Body of pancreas (tissue), 4 donors: ENCODE results near the gene RANBP17. TPM values are rescaled to one million over a fixed set of nuclear protein-coding genes. Genes with fewer than 3 reads are reported as not detected.

Experiments
- ATAC-seq: fragments of 150-250 bp; one replicate; pipeline ENCODE4 v1.9.1; 2016
- DNase-seq, 4 donors: peaks; one replicate each; pipeline ENCODE4 v3.0.0-alpha.2; 2019
- H3K27ac ChIP-seq, 4 donors: fragments of 200-600 bp; sonication (generic); 1 replicate in 3 of 4; 2 replicates in 1 of 4; pipeline versions ENCODE4 v1.5.1 to v1.6.1; 2016 to 2019; ENCODE audit warnings: mild to moderate bottlenecking in 1 of 4, mixed read lengths in 1 of 4, moderate library complexity in 1 of 4
- H3K27me3 ChIP-seq, 2 donors: fragments of 200-600 bp; sonication (generic); one replicate each; pipeline ENCODE4 v1.6.0; 2016; ENCODE audit warnings: mild to moderate bottlenecking in 1 of 2
- H3K36me3 ChIP-seq, 2 donors: fragments of 200-600 bp; sonication (generic); replicated peaks in 1 of 2; 2 replicates each; pipeline ENCODE4 v1.5.1; 2016; ENCODE audit warnings: low read depth in 2 of 2; ENCODE audit not compliant: insufficient read depth in 1 of 2
- H3K4me1 ChIP-seq: fragments of 200-600 bp; sonication (generic); one replicate; pipeline ENCODE4 v1.6.0; 2016
- H3K4me3 ChIP-seq, 2 donors: fragments of 200-600 bp; sonication (generic); 1 replicate in 1 of 2; 2 replicates in 1 of 2; pipeline ENCODE4 v1.5.1; 2016 to 2019
- H3K9me3 ChIP-seq, 3 donors: fragments of 200-600 bp; sonication (generic); 1 replicate in 2 of 3; 2 replicates in 1 of 3; pipeline ENCODE4 v1.5.1; 2016
- CTCF ChIP-seq, 7 experiments: fragments of 450-650 bp in 4 of 7; fragments of 200-600 bp in 3 of 7; sonication (generic) in 3 of 7; IDR thresholded peaks; one replicate each; pipeline ENCODE4 v1.5.1; 2016 to 2019; ENCODE audit warnings: antibody characterized with exemption in 7 of 7
- POLR2A ChIP-seq, 3 donors: fragments of 450-650 bp; IDR thresholded peaks; one replicate each; pipeline ENCODE4 v1.6.1; 2016; ENCODE audit warnings: antibody characterized with exemption in 3 of 3, mild to moderate bottlenecking in 2 of 3
- WGBS, 2 donors: methylation state at CpG; one replicate each; pipeline ENCODE4 v1.1.5; 2017; 5-methylcytosine and 5-hydroxymethylcytosine counted together
- intact Hi-C: fragments of 100-400 bp; cut with DNase I; formaldehyde crosslinking; loops from one replicate; pipeline ENCODE4 v1.15.1; 2023
- total RNA-seq, 2 donors: library from RNA; depleted of rRNA; stranded (reverse); fragments of >200 nt; gene quantifications; one replicate each; pipeline ENCODE4 v1.1.0, GENCODE V29; 2016

The RANBP17 gene
- total RNA-seq, 2 donors from 2014 or later: 6.6 to 9.1 TPM

GRCh38 chr5:171272996-171273970 is 411.5 kb downstream of the RANBP17 start:
- intact Hi-C loops: no loop called here
- no peak for ATAC-seq
- no peaks in the 10 kb centered on the region for H3K4me1 ChIP-seq
- no peak overlapping the region for H3K4me3 ChIP-seq
- DNase-seq: no peak
- 86 to 92% methylated on average over 2 of the region's 2 CpGs for WGBS, 2 donors
- no peaks in the 10 kb centered on the region for H3K9me3 ChIP-seq
- TF ChIP-seq POLR2A (IDR thresholded peaks at IDR 0.05): no peak
- peak in 1 of 7 experiments; percentile 18 for TF ChIP-seq CTCF (IDR thresholded peaks at IDR 0.05)
- no peaks in the 10 kb centered on the region for H3K36me3 ChIP-seq
- H3K27me3 ChIP-seq: no peaks in the 10 kb centered on the region
- no peak overlapping the region for H3K27ac ChIP-seq

GRCh38 chr5:171275841-171276544 is 414.2 kb downstream of the RANBP17 start:
- no peak for DNase-seq
- WGBS, 2 donors: 80 to 82% methylated on average over 5 of the region's 5 CpGs
- H3K27ac ChIP-seq: no peak overlapping the region
- no peaks in the 10 kb centered on the region for H3K9me3 ChIP-seq
- intact Hi-C loops: no loop called here
- no peak for TF ChIP-seq POLR2A (IDR thresholded peaks at IDR 0.05)
- no peak for TF ChIP-seq CTCF (IDR thresholded peaks at IDR 0.05)
- H3K4me3 ChIP-seq: no peak overlapping the region
- no peak for ATAC-seq
- H3K27me3 ChIP-seq: no peaks in the 10 kb centered on the region
- no peaks in the 10 kb centered on the region for H3K4me1 ChIP-seq
- H3K36me3 ChIP-seq: no peaks in the 10 kb centered on the region

GRCh38 chr5:171283753-171284152 is 421.9 kb downstream of the RANBP17 start:
- no peaks in the 10 kb centered on the region for H3K27me3 ChIP-seq
- H3K27ac ChIP-seq: no peak overlapping the region
- H3K4me1 ChIP-seq: no peaks in the 10 kb centered on the region
- DNase-seq (no peak), ATAC-seq (no peak)
- no peaks in the 10 kb centered on the region for H3K9me3 ChIP-seq
- no peaks in the 10 kb centered on the region for H3K36me3 ChIP-seq
- 80 to 85% methylated on average over 7 of the region's 7 CpGs for WGBS, 2 donors
- no peak overlapping the region for H3K4me3 ChIP-seq
- TF ChIP-seq CTCF (IDR thresholded peaks at IDR 0.05): no peak
- TF ChIP-seq POLR2A (IDR thresholded peaks at IDR 0.05): no peak
- intact Hi-C loops: no loop called here

DNA sequence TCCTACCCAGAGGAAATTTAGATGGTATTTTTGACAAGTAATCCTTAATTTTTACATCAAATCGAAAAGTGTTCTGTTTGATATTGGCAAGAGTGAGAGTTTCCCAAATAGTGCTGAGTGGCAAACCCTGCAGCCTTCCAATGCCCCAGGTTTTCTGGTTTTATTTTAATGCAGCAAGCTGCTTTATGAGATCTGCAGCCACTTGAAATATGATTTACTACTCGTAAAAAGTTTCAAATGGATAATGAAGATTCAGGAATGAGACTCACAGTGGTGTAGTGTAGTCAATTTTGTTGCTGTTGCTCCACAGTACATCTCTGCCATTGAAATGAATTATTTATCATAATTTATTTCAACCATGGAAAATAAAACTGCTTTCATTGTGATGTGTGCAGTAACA is 423.6 kb downstream of the RANBP17 start:
- Histone ChIP-seq H3K27ac (no peak overlapping the region), H3K36me3 (no peaks in the 10 kb centered on the region)
- intact Hi-C loops: no loop called here

More for the DNA sequence above, 423.6 kb downstream of the RANBP17 start:
- DNase-seq (no peak), ATAC-seq (no peak)
- Histone ChIP-seq H3K4me3 (no peak overlapping the region), H3K4me1 (no peaks in the 10 kb centered on the region), H3K27me3 (no peaks in the 10 kb centered on the region), H3K9me3 (no peaks in the 10 kb centered on the region)
- no peak for TF ChIP-seq CTCF (IDR thresholded peaks at IDR 0.05)
- no peak for TF ChIP-seq POLR2A (IDR thresholded peaks at IDR 0.05)
- 51 to 78% methylated on average over 2 of the region's 2 CpGs for WGBS, 2 donors
